Measurements from ENCODE around the gene KSR1. TPM values are rescaled to one million over a fixed set of nuclear protein-coding genes. Genes with fewer than 3 reads are reported as not detected.

The KSR1 gene
- total RNA-seq, 6 donors from 2014 or later: 23.0 to 94.3 (median 60.9) TPM

DNA sequence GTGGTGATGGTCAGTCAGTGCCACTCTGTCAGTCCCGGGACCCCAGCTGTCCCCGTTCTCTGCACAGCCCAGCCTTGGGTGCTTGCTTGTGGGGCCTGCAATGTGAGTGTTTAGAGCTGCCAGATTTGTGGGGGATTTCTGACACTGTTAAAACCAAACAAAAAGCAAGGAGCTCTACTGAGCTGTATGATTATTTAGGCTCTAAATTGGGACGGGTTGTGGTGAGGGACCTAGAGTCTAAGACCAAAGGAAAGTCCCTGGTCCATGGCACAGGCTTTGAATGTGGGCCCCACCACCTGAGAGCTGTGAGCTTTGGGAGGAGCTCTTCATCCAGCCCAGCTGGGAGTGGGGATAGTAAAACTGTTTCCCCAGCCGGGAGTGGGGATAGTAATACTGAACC lies 63.3 kb downstream of the KSR1 start:
- TF ChIP-seq EP300 (IDR thresholded peaks at IDR 0.05) (no peak), POLR2A (IDR thresholded peaks at IDR 0.05) (no peak), POLR2AphosphoS5 (IDR thresholded peaks at IDR 0.05) (no peak)
- TF ChIP-seq, protein P1, sequence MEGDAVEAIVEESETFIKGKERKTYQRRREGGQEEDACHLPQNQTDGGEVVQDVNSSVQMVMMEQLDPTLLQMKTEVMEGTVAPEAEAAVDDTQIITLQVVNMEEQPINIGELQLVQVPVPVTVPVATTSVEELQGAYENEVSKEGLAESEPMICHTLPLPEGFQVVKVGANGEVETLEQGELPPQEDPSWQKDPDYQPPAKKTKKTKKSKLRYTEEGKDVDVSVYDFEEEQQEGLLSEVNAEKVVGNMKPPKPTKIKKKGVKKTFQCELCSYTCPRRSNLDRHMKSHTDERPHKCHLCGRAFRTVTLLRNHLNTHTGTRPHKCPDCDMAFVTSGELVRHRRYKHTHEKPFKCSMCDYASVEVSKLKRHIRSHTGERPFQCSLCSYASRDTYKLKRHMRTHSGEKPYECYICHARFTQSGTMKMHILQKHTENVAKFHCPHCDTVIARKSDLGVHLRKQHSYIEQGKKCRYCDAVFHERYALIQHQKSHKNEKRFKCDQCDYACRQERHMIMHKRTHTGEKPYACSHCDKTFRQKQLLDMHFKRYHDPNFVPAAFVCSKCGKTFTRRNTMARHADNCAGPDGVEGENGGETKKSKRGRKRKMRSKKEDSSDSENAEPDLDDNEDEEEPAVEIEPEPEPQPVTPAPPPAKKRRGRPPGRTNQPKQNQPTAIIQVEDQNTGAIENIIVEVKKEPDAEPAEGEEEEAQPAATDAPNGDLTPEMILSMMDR (IDR thresholded peaks at IDR 0.05): no peak
- no peaks in the 10 kb centered on the region for H3K27me3 ChIP-seq
- no peaks in the 10 kb centered on the region for H3K36me3 ChIP-seq
- DNase-seq (no peak), ATAC-seq (ENCODE audit: low FRiP score in 2 of 2) (no peak)
- H3K9me3 ChIP-seq: no peaks in the 10 kb centered on the region
- WGBS, 2 donors: 48 to 80% methylated on average over 4 of the region's 4 CpGs
- peaks cover 0 to 30% (median 15%) of the 10 kb centered on the region in 4 donors for H3K4me1 ChIP-seq
- H3K4me3 ChIP-seq: no peak overlapping the region
- H3K27ac ChIP-seq: no peak overlapping the region

DNA sequence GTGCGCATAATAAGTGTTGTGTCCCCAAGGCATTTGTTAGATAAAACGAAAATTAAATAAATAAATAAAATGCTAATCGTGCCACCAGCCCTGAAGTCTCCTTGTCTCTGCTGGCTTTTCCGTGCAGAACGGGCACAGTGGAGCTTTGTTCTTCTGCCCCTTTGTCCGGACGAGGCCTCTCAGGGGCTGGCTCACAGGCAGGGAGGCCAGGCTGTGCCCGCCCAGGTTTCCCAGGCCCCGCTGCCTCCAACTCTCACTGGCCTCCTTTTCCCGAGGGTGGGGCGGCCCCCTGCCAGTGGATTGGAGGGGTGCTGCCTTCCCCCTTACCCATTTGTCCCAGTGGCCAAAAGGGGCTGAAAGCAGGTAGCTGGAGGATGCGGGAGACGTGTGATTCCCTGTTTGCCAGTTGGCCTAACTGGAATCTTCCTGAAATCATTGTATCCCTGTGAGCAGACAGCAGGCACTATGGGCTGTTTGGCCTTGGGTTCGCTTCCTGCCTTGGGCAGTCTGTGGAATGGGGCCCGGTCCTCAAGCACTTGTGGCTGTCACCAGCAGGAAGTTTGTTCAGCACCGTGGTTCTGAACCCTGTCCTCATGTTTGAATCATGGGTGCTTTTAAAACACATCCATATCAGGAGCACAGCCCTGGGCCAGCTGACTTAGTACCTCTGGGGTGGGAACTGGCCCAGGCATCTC lies 64.4 kb downstream of the KSR1 start:
- ATAC-seq (ENCODE audit: low FRiP score in 2 of 2) (no peak), DNase-seq (no peak)
- Histone ChIP-seq H3K4me3 (no peak overlapping the region), H3K27ac (no peak overlapping the region), H3K36me3 (no peaks in the 10 kb centered on the region), H3K9me3 (no peaks in the 10 kb centered on the region), H3K27me3 (no peaks in the 10 kb centered on the region), H3K4me1 (peaks cover 0 to 35% (median 15%) of the 10 kb centered on the region in 4 donors)
- WGBS, 2 donors: 75 to 88% methylated on average over 9 to 16 of the region's 16 CpGs
- no peak for TF ChIP-seq POLR2A (IDR thresholded peaks at IDR 0.05)
- TF ChIP-seq, protein P1 (IDR thresholded peaks at IDR 0.05): no peak
- TF ChIP-seq EP300 (IDR thresholded peaks at IDR 0.05): no peak
- no peak for TF ChIP-seq POLR2AphosphoS5 (IDR thresholded peaks at IDR 0.05)

DNA sequence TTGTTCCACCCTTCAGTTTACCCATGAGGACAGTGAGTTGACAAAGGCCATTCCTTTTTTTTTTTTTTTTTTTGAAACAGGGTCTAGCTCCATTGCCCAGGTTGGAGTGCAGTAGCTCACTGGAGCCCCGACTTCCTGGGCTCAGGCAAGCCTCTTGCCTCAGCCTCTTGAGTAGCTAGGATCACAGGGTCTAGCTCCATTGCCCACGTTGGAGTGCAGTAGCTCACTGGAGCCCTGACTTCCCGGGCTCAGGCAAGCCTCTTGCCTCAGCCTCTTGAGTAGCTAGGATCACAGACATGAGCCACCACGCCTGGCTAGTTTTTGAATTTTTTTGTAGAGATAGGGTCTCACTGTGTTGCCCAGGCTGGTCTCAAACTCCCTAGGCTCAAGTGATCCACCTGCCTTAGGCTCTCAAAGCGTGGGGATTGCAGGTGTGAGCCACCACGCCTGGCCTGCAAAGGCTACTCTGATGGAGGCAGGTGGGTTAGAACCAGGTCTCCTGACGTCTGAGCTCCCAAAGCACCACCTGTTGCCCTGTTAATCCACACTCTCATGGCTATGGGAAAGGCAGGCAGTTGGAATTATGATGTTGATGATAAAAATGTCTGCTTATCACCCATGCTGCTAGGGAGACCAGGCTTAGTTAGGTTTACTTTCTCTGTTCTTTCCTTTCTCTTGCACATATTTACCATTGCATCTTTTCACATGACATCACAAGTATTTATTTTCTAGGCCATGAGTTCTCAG lies 65.2 kb downstream of the KSR1 start:
- no peak overlapping the region for H3K27ac ChIP-seq
- H3K27me3 ChIP-seq: no peaks in the 10 kb centered on the region

DNA sequence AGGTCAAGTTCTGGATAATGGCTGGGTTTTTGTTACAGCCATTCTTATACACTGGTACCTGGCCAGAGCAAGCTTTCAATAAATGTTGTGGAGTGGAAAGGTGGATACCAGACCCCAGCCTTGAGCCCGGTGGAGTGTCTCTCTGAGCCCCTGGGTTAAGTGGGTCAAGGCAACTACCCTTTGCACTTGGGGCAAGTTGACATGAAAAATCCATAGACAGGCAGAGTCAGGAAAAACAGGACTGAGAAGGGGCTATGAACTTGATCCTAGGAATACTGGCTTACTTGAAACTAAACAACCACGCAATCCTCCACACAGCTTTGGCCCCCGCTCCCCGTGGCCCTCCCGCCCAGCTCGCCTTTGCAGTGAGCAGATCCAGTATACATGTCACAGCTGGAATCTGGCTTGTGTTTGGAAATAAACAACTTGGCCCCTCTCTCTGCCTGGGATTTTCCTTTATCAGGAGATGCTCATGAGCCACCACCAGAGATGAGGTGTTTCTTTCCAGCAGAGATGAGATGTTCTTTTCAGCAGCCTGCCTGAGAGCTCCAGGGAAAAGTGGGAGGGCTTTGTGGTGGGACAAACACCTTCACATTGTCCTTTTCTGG lies 65.9 kb downstream of the KSR1 start:
- Histone ChIP-seq H3K4me1 (peaks cover 9 to 48% (median 26%) of the 10 kb centered on the region in 4 donors), H3K9me3 (no peaks in the 10 kb centered on the region), H3K36me3 (no peaks in the 10 kb centered on the region), H3K27ac (no peak overlapping the region), H3K27me3 (no peaks in the 10 kb centered on the region), H3K4me3 (no peak overlapping the region)
- no peak for DNase-seq
- ATAC-seq (ENCODE audit: low FRiP score in 2 of 2): no peak
- TF ChIP-seq EP300 (IDR thresholded peaks at IDR 0.05): no peak
- TF ChIP-seq POLR2AphosphoS5 (IDR thresholded peaks at IDR 0.05): no peak
- TF ChIP-seq, protein P1 (IDR thresholded peaks at IDR 0.05): no peak
- TF ChIP-seq POLR2A (IDR thresholded peaks at IDR 0.05): no peak
- 92 to 95% methylated on average over 1 to 6 of the region's 6 CpGs for WGBS, 2 donors

More for the DNA sequence above, 65.2 kb downstream of the KSR1 start:
- H3K4me3 ChIP-seq: no peak overlapping the region
- DNase-seq (no peak), ATAC-seq (ENCODE audit: low FRiP score in 2 of 2) (no peak)
- 88 to 94% methylated on average over 5 to 7 of the region's 7 CpGs for WGBS, 2 donors
- H3K4me1 ChIP-seq: peaks cover 4 to 41% (median 20%) of the 10 kb centered on the region in 4 donors
- H3K9me3 ChIP-seq: no peaks in the 10 kb centered on the region
- no peaks in the 10 kb centered on the region for H3K36me3 ChIP-seq
- TF ChIP-seq POLR2AphosphoS5 (IDR thresholded peaks at IDR 0.05): no peak

DNA sequence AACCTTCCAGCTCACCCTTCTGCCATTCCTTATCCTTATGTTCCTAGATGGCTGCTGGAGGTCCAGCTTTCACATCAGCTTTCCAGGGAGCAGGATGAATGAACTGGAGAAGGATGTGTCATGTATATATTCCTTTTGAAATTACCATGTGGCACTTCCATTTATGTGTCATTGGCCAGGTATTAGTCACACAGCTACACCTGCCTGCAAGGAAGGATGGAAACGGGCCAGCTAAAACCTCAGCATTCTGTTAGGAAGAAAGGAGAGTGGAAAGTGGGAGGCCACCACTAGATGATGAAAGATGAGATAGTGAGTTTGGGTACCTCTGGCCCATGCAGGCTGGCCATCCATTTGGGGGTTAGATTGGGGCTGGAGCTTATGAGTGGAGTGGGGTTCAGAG lies 67.5 kb downstream of the KSR1 start:
- no peaks in the 10 kb centered on the region for H3K36me3 ChIP-seq
- H3K4me3 ChIP-seq: no peak overlapping the region
- 83 to 94% methylated on average over 1 of the region's 1 CpG for WGBS, 2 donors
- no peaks in the 10 kb centered on the region for H3K27me3 ChIP-seq
- H3K9me3 ChIP-seq: no peaks in the 10 kb centered on the region
- no peak overlapping the region for H3K27ac ChIP-seq
- ATAC-seq (ENCODE audit: low FRiP score in 2 of 2) (no peak), DNase-seq (no peak)
- TF ChIP-seq EP300 (IDR thresholded peaks at IDR 0.05) (no peak), POLR2AphosphoS5 (IDR thresholded peaks at IDR 0.05) (no peak), POLR2A (IDR thresholded peaks at IDR 0.05) (no peak)
- TF ChIP-seq, protein P1 (IDR thresholded peaks at IDR 0.05): no peak
- peaks cover 12 to 54% (median 35%) of the 10 kb centered on the region in 4 donors for H3K4me1 ChIP-seq

Data from upper lobe of left lung (tissue), 6 donors.